H7 (cell line): Measurements from ENCODE around the gene ELMOD1. TPM values are rescaled to one million over a fixed set of nuclear protein-coding genes. Genes with fewer than 3 reads are reported as not detected.
A peak's percentile ranks its signal among the peaks of the same experiment; 100 is the strongest.

Experiments used
- DNase-seq: peaks from one replicate; pipeline ENCODE4 v3.0.0; 2012
- H3K27me3 ChIP-seq: 2 replicates; pipeline ENCODE4 v1.6.0; 2011; ENCODE audit warnings: mild to moderate bottlenecking, low read length; ENCODE audit not compliant: control insufficient read depth, insufficient read depth
- H3K36me3 ChIP-seq: replicated peaks from 2 replicates; pipeline ENCODE4 v1.5.1; 2011; ENCODE audit warnings: low read length; ENCODE audit not compliant: control insufficient read depth, insufficient read depth
- H3K4me3 ChIP-seq: 2 replicates; pipeline ENCODE4 v1.5.1; 2011; ENCODE audit warnings: low read depth, mild to moderate bottlenecking, control low read depth, low read length, moderate library complexity; ENCODE audit not compliant: insufficient read depth
- total RNA-seq: library from RNA; depleted of rRNA; stranded (reverse); fragments of >200 nt; shearing (Covaris generic); gene quantifications from 2 replicates; pipeline ENCODE4 v1.2.3, GENCODE V29; 2014

The ELMOD1 gene
- total RNA-seq, 1 experiment from 2014 or later = 0.07 TPM

DNA sequence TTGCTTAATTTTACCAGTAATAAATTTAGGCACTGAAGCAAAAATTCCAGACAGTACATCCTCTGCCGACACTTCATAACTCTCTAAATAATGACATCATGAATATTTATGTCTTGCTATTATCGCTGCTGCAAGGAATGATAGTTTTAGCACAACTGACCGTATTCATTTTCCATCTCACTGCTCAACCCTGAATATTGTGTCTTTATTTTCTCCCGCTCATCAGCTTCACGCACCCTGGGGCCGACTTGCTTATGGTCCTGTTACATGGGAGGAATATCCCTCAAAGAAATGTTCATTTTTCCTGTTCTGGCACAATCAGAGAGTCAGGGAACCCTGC, 87.7 kb downstream of the ELMOD1 start:
- DNase-seq = no peak
- no peaks in the 10 kb centered on the region for H3K27me3 ChIP-seq
- no peaks in the 10 kb centered on the region for H3K36me3 ChIP-seq
- no peak overlapping the region for H3K4me3 ChIP-seq

- Histone ChIP-seq H3K27me3 (no peaks in the 10 kb centered on the region), H3K36me3 (no peaks in the 10 kb centered on the region), H3K4me3 (no peak overlapping the region)
- DNase-seq = no peak
Observed at GRCh38 chr11:107679255-107680024, 88.5 kb downstream of the ELMOD1 start.

DNA sequence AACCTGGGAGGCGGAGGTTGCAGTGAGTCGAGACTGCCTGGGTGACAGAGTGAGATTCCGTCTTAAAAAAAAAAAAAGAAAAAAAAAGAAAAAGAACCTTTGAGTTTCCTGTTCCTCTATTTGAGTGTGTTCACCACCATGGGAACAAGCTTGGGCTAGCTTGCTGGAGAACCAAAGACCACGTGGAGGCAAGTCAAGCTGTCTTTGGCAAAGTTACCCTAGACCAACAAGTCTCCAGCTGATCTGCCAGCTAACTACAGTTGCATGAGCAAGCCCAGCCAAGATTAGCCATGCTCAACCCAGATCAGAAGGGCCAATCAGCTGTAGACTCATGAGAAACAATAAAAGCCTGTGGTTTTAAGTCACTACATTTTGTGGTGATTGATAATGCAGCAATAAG, 91.2 kb downstream of the ELMOD1 start:
- no peak for DNase-seq
- Histone ChIP-seq H3K27me3 (no peaks in the 10 kb centered on the region), H3K4me3 (no peak overlapping the region), H3K36me3 (no peaks in the 10 kb centered on the region)

DNA sequence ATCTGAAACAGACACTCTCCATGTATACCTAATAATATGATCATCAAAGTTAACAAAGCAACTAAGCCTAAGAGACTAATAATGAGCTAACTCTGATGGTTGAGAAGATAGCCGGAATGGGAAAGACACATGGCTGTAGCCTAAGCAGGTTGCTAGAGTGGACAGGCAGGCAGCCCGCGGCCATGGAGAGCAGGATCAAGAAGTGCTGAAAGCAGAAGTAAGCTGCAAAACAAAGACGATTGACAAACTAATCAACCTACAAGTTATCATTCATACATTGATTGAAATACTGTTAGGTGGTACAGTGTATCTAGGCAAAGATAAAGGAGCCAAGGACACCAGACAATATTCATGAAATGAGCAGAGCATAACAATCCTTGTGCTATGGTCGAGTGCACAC, 91.6 kb downstream of the ELMOD1 start:
- no peak for DNase-seq
- Histone ChIP-seq H3K27me3 (no peaks in the 10 kb centered on the region), H3K4me3 (no peak overlapping the region), H3K36me3 (no peaks in the 10 kb centered on the region)

DNA sequence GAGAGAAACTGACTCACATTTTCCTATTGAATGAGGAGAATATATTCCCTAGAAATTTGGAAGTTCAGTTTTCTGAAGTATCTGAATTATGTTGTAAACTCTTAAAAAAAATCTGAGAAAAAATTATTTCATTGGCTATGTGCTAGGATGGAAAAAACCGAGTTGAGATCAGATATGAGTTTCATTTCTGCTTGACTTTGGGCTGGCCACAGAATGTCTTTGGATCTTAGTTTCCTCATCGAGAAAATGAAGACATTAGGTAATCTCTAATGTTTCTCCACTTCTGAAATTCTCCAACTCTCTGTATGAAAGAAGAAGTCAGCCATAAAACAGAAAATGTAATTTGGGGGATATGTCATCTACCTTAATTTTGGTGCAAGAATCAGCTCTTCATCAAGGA, 92.1 kb downstream of the ELMOD1 start:
- no peak for DNase-seq
- Histone ChIP-seq H3K27me3 (no peaks in the 10 kb centered on the region), H3K4me3 (no peak overlapping the region), H3K36me3 (no peaks in the 10 kb centered on the region)

DNA sequence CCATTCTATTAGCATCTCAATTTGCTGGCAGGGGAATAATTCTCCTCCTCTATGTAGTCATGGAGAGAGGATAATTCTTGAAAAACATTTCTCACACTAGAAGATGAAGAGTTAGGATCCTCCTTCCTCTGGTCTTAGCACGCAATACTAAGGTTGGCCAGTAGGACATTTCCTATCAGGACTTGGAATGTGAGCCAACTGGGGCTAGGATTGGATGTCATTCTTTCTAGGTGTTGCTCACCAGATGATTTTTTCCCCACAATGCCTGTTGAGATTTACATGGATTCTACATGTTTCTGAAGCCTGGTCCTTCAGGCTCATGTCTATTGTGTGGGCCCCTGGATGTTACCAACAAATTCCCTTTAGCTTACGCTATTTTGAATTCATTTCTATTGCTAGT, 92.9 kb downstream of the ELMOD1 start:
- Histone ChIP-seq H3K27me3 (no peaks in the 10 kb centered on the region), H3K36me3 (no peaks in the 10 kb centered on the region), H3K4me3 (no peak overlapping the region)
- DNase-seq = peak; percentile 54

GRCh38 chr11:107688322-107688918, 97.5 kb downstream of the ELMOD1 start:
- H3K36me3 ChIP-seq = no peaks in the 10 kb centered on the region
- DNase-seq = no peak
- H3K27me3 ChIP-seq = no peaks in the 10 kb centered on the region
- no peak overlapping the region for H3K4me3 ChIP-seq

DNA sequence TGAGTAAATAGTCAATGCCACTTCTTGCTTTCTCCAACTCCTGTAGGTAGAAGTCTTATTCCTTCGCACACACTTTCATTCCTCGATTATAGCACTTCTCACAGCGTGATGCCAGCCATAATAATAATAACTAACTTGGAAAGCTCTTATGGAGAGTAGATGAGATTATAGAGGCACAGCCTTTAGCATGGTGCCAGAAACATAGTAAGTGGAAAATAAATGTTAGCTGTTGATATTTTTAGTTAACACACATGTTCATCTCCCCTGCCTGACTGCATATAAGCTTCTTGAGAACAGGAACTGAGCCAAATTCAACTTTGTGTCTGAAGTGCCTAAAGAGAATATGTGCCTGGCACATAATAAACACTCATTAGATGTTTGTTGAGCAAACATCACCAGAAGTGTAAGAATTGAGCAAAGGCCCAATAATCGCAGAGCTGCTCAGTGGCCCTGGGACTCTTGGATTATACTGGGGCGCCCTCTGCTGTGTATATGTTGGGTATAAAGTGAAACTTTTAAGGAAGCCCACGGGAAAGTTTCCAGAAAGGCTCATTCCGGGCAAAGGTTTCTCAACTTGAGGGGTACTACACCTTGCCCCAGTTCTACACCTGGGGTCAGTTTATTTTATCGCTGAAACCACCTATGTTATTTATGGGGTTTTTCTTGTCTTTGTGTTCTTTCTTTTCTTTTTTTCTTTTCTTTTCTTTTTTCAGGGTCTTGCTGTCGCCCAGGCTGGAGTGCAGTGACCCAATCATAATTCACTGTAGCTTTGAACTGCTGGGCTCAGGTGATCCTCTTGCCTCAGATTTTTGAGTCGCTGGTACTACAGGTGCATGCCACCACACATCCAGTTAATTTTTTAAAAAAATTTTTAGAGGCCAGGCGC, 98.6 kb downstream of the ELMOD1 start:
- DNase-seq = peak; percentile 56
- Histone ChIP-seq H3K27me3 (no peaks in the 10 kb centered on the region), H3K36me3 (no peaks in the 10 kb centered on the region), H3K4me3 (no peak overlapping the region)

DNA sequence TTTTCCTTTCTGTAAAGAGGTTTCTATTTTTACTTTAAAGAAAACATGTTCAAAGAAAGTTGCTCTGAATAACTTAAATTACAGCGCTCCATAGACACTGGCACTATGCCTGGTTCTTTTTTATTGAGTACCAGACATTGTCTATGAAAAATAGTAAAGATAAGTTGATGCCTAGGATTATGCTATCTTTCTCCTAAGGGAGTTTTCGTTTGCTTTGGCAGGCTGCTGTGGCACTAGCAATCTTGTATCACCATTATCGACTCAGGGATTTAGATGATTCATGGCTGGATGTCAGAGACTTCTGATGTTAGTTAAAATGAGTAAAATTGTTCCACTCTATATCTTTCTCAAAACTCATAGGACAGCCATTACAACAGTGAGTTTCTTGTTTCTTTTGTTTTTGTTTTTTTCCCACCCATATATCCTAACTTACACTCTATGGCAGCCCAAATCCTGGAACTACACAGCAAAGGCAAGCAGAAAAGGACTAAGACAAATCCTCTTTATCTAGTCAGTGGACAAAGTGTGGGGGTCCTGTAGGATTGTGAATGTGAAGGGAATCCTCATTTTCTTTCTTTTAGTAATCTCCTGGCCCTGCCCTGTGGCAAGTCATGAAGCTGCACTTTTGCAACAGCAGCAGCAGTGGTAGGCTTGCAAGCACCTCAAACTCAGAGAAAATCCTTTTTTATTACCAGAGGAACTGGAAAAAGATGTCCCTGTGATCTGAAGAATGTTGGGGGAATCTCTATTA, 100.2 kb downstream of the ELMOD1 start:
- Histone ChIP-seq H3K36me3 (no peaks in the 10 kb centered on the region), H3K27me3 (no peaks in the 10 kb centered on the region), H3K4me3 (no peak overlapping the region)
- no peak for DNase-seq

GRCh38 chr11:107695446-107695845, 104.5 kb downstream of the ELMOD1 start:
- no peaks in the 10 kb centered on the region for H3K27me3 ChIP-seq
- DNase-seq = no peak
- H3K4me3 ChIP-seq = no peak overlapping the region
- no peaks in the 10 kb centered on the region for H3K36me3 ChIP-seq

GRCh38 chr11:107696140-107696539, 105.2 kb downstream of the ELMOD1 start:
- DNase-seq = no peak
- H3K27me3 ChIP-seq = no peaks in the 10 kb centered on the region
- H3K36me3 ChIP-seq = no peaks in the 10 kb centered on the region
- H3K4me3 ChIP-seq = no peak overlapping the region

GRCh38 chr11:107697291-107697690, 106.3 kb downstream of the ELMOD1 start:
- no peaks in the 10 kb centered on the region for H3K27me3 ChIP-seq
- H3K36me3 ChIP-seq = no peaks in the 10 kb centered on the region
- DNase-seq = no peak
- H3K4me3 ChIP-seq = no peak overlapping the region

DNA sequence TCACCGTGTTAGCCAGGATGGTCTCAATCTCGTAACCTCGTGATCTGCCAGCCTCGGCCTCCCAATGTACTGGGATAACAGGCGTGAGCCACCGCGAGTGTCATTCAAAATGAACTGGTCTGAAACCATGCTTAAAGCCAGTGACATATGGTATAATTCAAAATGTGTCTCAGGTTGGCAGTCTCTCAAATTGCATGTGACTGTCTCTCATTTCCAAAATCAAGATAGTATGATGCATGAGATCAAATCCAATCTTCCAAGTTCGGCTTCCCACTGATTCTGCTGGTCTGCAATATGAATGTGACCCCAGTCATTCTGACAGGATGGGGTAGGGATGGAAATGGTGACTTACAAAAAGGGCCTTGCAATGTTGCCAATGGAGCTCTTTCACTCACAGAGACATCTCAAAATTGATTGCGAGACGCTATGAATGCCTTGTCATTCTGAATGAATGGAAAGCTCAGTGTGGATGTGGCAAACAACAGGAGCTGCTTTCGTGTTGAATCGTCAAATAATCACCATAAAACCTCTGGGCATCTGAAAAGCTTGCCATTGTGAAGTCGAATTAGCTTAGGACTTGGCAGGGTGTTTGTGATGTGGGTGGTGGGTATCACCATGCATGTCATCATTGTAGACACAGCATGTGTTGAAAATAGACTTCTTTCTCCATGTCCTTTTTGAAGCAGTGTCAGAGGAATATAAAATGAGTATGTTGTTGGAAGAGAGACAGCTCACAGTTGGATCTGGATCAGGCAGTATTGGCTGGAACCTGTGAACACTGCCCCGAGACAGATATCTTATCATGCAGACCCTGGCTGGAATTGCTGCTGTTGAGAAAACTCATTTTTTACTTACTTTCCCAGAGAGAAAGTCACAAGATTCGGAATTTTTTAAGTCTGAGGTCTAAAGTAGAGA, 108.7 kb downstream of the ELMOD1 start:
- no peak overlapping the region for H3K4me3 ChIP-seq
- DNase-seq = no peak
- no peaks in the 10 kb centered on the region for H3K27me3 ChIP-seq
- no peaks in the 10 kb centered on the region for H3K36me3 ChIP-seq
